NT2/D1 (cell line): ENCODE results near the gene CSNK1G3.

Source experiments
- SUZ12 ChIP-seq: IDR thresholded peaks from 2 replicates; pipeline ENCODE4 v1.6.1; 2011; ENCODE audit not compliant: insufficient read length, insufficient read depth; ENCODE audit errors: extremely low read depth
- YY1 ChIP-seq: IDR thresholded peaks from 2 replicates; pipeline ENCODE4 v1.6.1; 2011; ENCODE audit not compliant: insufficient read length, insufficient read depth
- ZNF274 ChIP-seq: IDR thresholded peaks from 2 replicates; pipeline ENCODE4 v1.6.1; 2011; ENCODE audit warnings: mild to moderate bottlenecking, low read depth, low read length

GRCh38 chr5:123554601-123555000, 42.6 kb downstream of the CSNK1G3 start:
- TF ChIP-seq SUZ12 = no peak
- no peak for TF ChIP-seq YY1
- TF ChIP-seq ZNF274 = no peak
